ENCODE measurements around the gene CETN1. TPM values are rescaled to one million over a fixed set of nuclear protein-coding genes. Genes with fewer than 3 reads are reported as not detected.

CETN1 gene
- total RNA-seq, 1 experiment from 2014 or later = not detected

DNA sequence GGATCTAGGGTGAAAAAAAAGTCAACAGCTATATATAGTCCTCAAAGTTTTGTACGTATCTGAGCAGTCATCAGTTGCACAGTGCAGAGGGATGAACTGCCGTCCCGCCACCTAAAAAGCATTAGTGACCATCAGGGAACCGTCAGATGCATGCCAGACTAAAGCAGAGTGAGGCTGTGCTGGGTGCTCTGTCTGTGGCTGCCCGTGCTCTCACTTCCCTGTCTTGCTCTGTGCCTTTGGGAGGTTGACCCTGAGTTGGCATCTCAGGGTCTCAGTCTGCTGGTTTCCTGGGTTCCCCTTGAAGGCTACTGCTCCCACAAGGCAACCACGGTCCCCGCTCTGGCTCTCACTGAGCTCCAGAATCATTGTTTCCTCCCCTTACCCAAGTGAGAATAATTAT is 27.8 kb downstream of the CETN1 start:
- ChIA-PET CTCF (no interaction called here), POLR2A (no interaction called here)
- Mint-ChIP-seq H3K4me3 (ENCODE audit: unreplicated experiment) (no peak overlapping the region), H3K27ac (ENCODE audit: unreplicated experiment) (no peak overlapping the region), H3K36me3 (ENCODE audit: insufficient read depth, unreplicated experiment) (no peaks in the 10 kb centered on the region), H3K27me3 (ENCODE audit: insufficient read depth, unreplicated experiment) (no peaks in the 10 kb centered on the region), H3K4me1 (ENCODE audit: low read depth, unreplicated experiment) (no peaks in the 10 kb centered on the region), H3K9me3 (ENCODE audit: unreplicated experiment) (no peaks in the 10 kb centered on the region)
- DNase-seq = no peak
- TF ChIP-seq, protein P1, sequence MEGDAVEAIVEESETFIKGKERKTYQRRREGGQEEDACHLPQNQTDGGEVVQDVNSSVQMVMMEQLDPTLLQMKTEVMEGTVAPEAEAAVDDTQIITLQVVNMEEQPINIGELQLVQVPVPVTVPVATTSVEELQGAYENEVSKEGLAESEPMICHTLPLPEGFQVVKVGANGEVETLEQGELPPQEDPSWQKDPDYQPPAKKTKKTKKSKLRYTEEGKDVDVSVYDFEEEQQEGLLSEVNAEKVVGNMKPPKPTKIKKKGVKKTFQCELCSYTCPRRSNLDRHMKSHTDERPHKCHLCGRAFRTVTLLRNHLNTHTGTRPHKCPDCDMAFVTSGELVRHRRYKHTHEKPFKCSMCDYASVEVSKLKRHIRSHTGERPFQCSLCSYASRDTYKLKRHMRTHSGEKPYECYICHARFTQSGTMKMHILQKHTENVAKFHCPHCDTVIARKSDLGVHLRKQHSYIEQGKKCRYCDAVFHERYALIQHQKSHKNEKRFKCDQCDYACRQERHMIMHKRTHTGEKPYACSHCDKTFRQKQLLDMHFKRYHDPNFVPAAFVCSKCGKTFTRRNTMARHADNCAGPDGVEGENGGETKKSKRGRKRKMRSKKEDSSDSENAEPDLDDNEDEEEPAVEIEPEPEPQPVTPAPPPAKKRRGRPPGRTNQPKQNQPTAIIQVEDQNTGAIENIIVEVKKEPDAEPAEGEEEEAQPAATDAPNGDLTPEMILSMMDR (IDR thresholded peaks at IDR 0.05; ENCODE audit: insufficient read depth in 1 of 2, low read depth in 1 of 2, low read length in 1 of 2, severe bottlenecking in 1 of 2, unreplicated experiment in 1 of 2) = no peak
- H3K36me3 ChIP-seq (ENCODE audit: control insufficient read depth, insufficient read depth, low read length) = no peaks in the 10 kb centered on the region
- BruUV-seq (replicated peaks) = no TSS peak
- H3K27me3 ChIP-seq (replicated peaks; ENCODE audit: control insufficient read depth, insufficient read depth, low read length) = no peaks in the 10 kb centered on the region
- H3K4me3 ChIP-seq (ENCODE audit: low read depth, low read length) = no peak overlapping the region
- intact Hi-C loops (cut with micrococcal nuclease; ENCODE audit: unreplicated experiment) = no loop called here
- no peaks in the 10 kb centered on the region for H3K4me1 ChIP-seq
- no peaks in the 10 kb centered on the region for H3K9me3 ChIP-seq

DNA sequence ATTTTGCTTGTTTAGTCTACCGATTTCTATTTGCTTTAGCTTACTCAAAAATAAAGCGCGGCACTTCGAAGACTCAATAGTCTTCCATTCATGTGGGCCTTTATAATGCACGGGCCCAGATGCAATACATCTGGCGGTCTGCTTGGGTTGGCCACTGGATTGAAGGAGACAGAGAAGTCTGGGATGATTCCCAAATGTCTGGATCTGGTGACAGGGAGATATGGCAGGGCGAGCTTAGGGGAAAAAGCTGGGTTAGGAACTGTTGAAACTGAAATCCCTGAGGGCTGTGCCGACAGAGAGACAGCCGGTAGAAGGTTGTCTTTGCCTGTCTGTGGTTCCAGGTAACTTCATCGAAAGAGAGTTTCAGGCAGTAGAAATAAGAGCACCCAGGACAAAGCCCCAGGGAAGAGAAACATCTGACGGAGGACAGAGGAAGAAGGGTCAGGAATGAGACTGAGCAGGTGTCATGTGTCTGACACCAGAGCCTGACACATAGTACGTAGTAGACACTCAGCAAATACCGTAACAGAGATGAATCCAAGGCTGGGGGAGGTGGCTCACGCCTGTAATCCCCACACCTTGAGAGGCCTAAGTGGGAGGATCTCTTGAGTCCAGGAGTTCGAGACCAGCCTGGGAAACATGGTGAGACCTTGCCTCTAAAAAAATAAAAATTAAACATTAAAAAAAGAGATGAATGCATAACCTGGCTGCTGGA is 30.2 kb downstream of the CETN1 start:
- ChIA-PET CTCF (no interaction called here), POLR2A (no interaction called here)

DNA sequence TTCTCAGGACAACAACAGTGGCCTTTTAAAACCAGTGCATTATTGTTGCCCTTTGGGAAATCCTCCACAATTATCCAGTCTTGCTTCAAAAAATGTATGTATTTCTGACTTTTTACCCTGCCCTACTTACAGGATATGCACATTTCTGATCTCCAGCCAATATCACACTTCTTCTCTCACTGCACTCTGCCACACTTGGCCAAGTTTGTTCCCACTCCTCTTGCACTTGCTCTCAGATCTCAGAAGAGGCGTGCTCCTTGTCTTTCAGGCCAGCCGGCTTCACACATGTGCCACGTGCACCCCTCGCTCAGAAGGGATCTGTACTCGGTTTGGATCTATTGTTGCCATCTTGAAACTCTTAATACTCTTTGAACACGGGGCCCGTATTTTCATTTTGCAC is 32.0 kb downstream of the CETN1 start:
- ChIA-PET POLR2A (no interaction called here), CTCF (interaction anchor here (0.6 kb wide), 1 partner anchor 46 kb away, joined by 3 read pairs; no protein-coding TSS in a partner anchor)
- no peaks in the 10 kb centered on the region for H3K36me3 Mint-ChIP-seq (ENCODE audit: insufficient read depth, unreplicated experiment)
- H3K27me3 Mint-ChIP-seq (ENCODE audit: insufficient read depth, unreplicated experiment) = no peaks in the 10 kb centered on the region
- no peak overlapping the region for H3K27ac Mint-ChIP-seq (ENCODE audit: unreplicated experiment)
- DNase-seq = no peak
- H3K27me3 ChIP-seq (replicated peaks; ENCODE audit: control insufficient read depth, insufficient read depth, low read length) = no peaks in the 10 kb centered on the region
- intact Hi-C loops (cut with micrococcal nuclease; ENCODE audit: unreplicated experiment) = no loop called here
- H3K36me3 ChIP-seq (ENCODE audit: control insufficient read depth, insufficient read depth, low read length) = no peaks in the 10 kb centered on the region
- no peaks in the 10 kb centered on the region for H3K4me1 Mint-ChIP-seq (ENCODE audit: low read depth, unreplicated experiment)
- no TSS peak for BruUV-seq (replicated peaks)
- H3K9me3 ChIP-seq = no peaks in the 10 kb centered on the region
- no peaks in the 10 kb centered on the region for H3K9me3 Mint-ChIP-seq (ENCODE audit: unreplicated experiment)
- no peak overlapping the region for H3K4me3 ChIP-seq (ENCODE audit: low read depth, low read length)
- TF ChIP-seq, protein P1 (IDR thresholded peaks at IDR 0.05; ENCODE audit: insufficient read depth in 1 of 2, low read depth in 1 of 2, low read length in 1 of 2, severe bottlenecking in 1 of 2, unreplicated experiment in 1 of 2) = no peak
- H3K4me1 ChIP-seq = no peaks in the 10 kb centered on the region
- no peak overlapping the region for H3K4me3 Mint-ChIP-seq (ENCODE audit: unreplicated experiment)

More for the DNA sequence above, 30.2 kb downstream of the CETN1 start:
- intact Hi-C loops (cut with micrococcal nuclease; ENCODE audit: unreplicated experiment) = no loop called here
- no peak overlapping the region for H3K27ac Mint-ChIP-seq (ENCODE audit: unreplicated experiment)
- no peak for DNase-seq
- no peaks in the 10 kb centered on the region for H3K4me1 Mint-ChIP-seq (ENCODE audit: low read depth, unreplicated experiment)
- no peak overlapping the region for H3K4me3 Mint-ChIP-seq (ENCODE audit: unreplicated experiment)
- Histone ChIP-seq H3K4me1 (no peaks in the 10 kb centered on the region), H3K27me3 (replicated peaks; ENCODE audit: control insufficient read depth, insufficient read depth, low read length) (no peaks in the 10 kb centered on the region), H3K9me3 (no peaks in the 10 kb centered on the region), H3K4me3 (ENCODE audit: low read depth, low read length) (no peak overlapping the region), H3K36me3 (ENCODE audit: control insufficient read depth, insufficient read depth, low read length) (no peaks in the 10 kb centered on the region)
- TF ChIP-seq, protein P1 (IDR thresholded peaks at IDR 0.05; ENCODE audit: insufficient read depth in 1 of 2, low read depth in 1 of 2, low read length in 1 of 2, severe bottlenecking in 1 of 2, unreplicated experiment in 1 of 2) = no peak
- BruUV-seq (replicated peaks) = no TSS peak
- no peaks in the 10 kb centered on the region for H3K36me3 Mint-ChIP-seq (ENCODE audit: insufficient read depth, unreplicated experiment)
- no peaks in the 10 kb centered on the region for H3K9me3 Mint-ChIP-seq (ENCODE audit: unreplicated experiment)
- no peaks in the 10 kb centered on the region for H3K27me3 Mint-ChIP-seq (ENCODE audit: insufficient read depth, unreplicated experiment)

Data from Caco-2 (cell line).